GM23338 (cell line): ENCODE measurements around the gene SHKBP1. TPM values are rescaled to one million over a fixed set of nuclear protein-coding genes. Genes with fewer than 3 reads are reported as not detected.

ENCODE experiments used
- ATAC-seq: fragments of 200-7000 bp; cut with Tn5 transposase; 3 replicates; pipeline ENCODE4 v1.9.1; 2020
- DNase-seq: peaks from one replicate; pipeline ENCODE4 v3.0.0-alpha.2; 2015; ENCODE audit warnings: low spot score
- H2AFZ ChIP-seq: fragments of 200-600 bp; sonication (generic); 2 replicates; pipeline ENCODE4 v1.8.0; 2016; ENCODE audit warnings: antibody characterized with exemption, mild to moderate bottlenecking, moderate library complexity
- H3F3A ChIP-seq: fragments of 200-600 bp; sonication (generic); replicated peaks from 2 replicates; pipeline ENCODE4 v1.8.0; 2017; ENCODE audit warnings: antibody characterized with exemption, mixed run types, low read depth
- H3K27ac ChIP-seq: fragments of 200-600 bp; sonication (generic); 2 replicates; pipeline ENCODE4 v1.6.1; 2016; ENCODE audit warnings: low read depth
- H3K27me3 ChIP-seq: fragments of 200-600 bp; sonication (generic); 2 replicates; pipeline ENCODE4 v1.8.0; 2016; ENCODE audit warnings: mild to moderate bottlenecking, mixed run types, moderate library complexity; ENCODE audit not compliant: insufficient read depth
- H3K36me3 ChIP-seq: fragments of 200-600 bp; sonication (generic); 2 replicates; pipeline ENCODE4 v1.8.0; 2016; ENCODE audit warnings: mild to moderate bottlenecking; ENCODE audit not compliant: insufficient read depth
- H3K4me1 ChIP-seq: fragments of 200-600 bp; sonication (generic); 2 replicates; pipeline ENCODE4 v1.8.0; 2016; ENCODE audit warnings: mild to moderate bottlenecking, moderate library complexity; ENCODE audit not compliant: insufficient read depth
- H3K4me2 ChIP-seq: fragments of 200-600 bp; sonication (generic); 2 replicates; pipeline ENCODE4 v1.7.1; 2017; ENCODE audit warnings: mixed run types
- H3K4me3 ChIP-seq: fragments of 200-600 bp; sonication (generic); 2 replicates; pipeline ENCODE4 v1.6.1; 2016; ENCODE audit warnings: mixed run types
- H3K79me2 ChIP-seq: fragments of 200-600 bp; sonication (generic); replicated peaks from 2 replicates; pipeline ENCODE4 v1.8.0; 2017; ENCODE audit warnings: mild to moderate bottlenecking; ENCODE audit not compliant: insufficient read depth
- H3K9me2 ChIP-seq: fragments of 200-600 bp; sonication (generic); 2 replicates; pipeline ENCODE4 v1.8.0; 2017; ENCODE audit not compliant: insufficient read depth
- H4K20me1 ChIP-seq: fragments of 200-600 bp; sonication (generic); replicated peaks from 2 replicates; pipeline ENCODE4 v1.8.0; 2017; ENCODE audit warnings: mild to moderate bottlenecking; ENCODE audit not compliant: insufficient read depth
- H3K27ac Mint-ChIP-seq: 2 replicates; pipeline ENCODE4 v1.8.0; 2020; ENCODE audit warnings: inconsistent platforms, mild to moderate bottlenecking, moderate library complexity, mixed read lengths
- H3K27me3 Mint-ChIP-seq: 3 replicates; pipeline ENCODE4 v1.8.0; 2022; ENCODE audit warnings: low read depth, mild to moderate bottlenecking, moderate library complexity, mixed read lengths, inconsistent platforms; ENCODE audit not compliant: insufficient read depth, poor library complexity
- H3K36me3 Mint-ChIP-seq: 3 replicates; pipeline ENCODE4 v1.8.0; 2021; ENCODE audit warnings: low read depth, mild to moderate bottlenecking, inconsistent platforms, moderate library complexity, mixed read lengths
- H3K4me1 Mint-ChIP-seq: 3 replicates; pipeline ENCODE4 v1.8.0; 2020; ENCODE audit warnings: mild to moderate bottlenecking, inconsistent platforms, mixed read lengths
- H3K4me3 Mint-ChIP-seq: 3 replicates; pipeline ENCODE4 v1.8.0; 2021; ENCODE audit warnings: moderate library complexity, mild to moderate bottlenecking, inconsistent platforms, mixed read lengths
- H3K9me3 Mint-ChIP-seq: 3 replicates; pipeline ENCODE4 v1.8.0; 2020; ENCODE audit warnings: moderate library complexity, mild to moderate bottlenecking, inconsistent platforms, mixed read lengths
- CREB1 ChIP-seq: fragments of 250-450 bp; sonication (Bioruptor Pico); IDR thresholded peaks from 2 replicates; pipeline ENCODE4 v1.5.0; 2020; ENCODE audit warnings: low read depth, mild to moderate bottlenecking, moderate library complexity
- EZH2 ChIP-seq: fragments of 200-600 bp; sonication (generic); IDR thresholded peaks from one replicate; pipeline ENCODE4 v1.8.0; 2017; ENCODE audit warnings: antibody characterized with exemption, mild to moderate bottlenecking, low read depth; ENCODE audit not compliant: unreplicated experiment
- NANOG ChIP-seq: IDR thresholded peaks from 2 replicates; pipeline ENCODE4 v1.6.1; 2016; ENCODE audit warnings: antibody characterized with exemption, borderline replicate concordance
- STAT1 ChIP-seq: IDR thresholded peaks from one replicate; pipeline ENCODE4 v1.6.1; 2016; ENCODE audit warnings: antibody characterized with exemption; ENCODE audit not compliant: unreplicated experiment
- polyA plus RNA-seq: library from polyadenylated mRNA; unstranded; fragments of >200 nt; fragmentation: Nextera tagmentation; extraction: Ambion mirVana; gene quantifications from 2 replicates; pipeline ENCODE4 v1.2.1, GENCODE V29; 2016
- total RNA-seq: library from RNA; depleted of rRNA; stranded (reverse); fragments of >200 nt; shearing (Covaris generic); gene quantifications from 2 replicates; pipeline ENCODE4 v1.2.3, GENCODE V29; 2014
- TF ChIP-seq, protein P1 (sequence below): IDR thresholded peaks from 2 replicates; pipeline ENCODE4 v1.6.1; 2016; ENCODE audit warnings: antibody characterized with exemption
- TF ChIP-seq, protein P2 (sequence below), 2 experiments: fragments of 200-600 bp in 1 of 2; sonication (generic) in 1 of 2; conservative IDR thresholded peaks; 2 replicates each; pipeline versions ENCODE4 v1.5.1 to v1.6.1; 2016 to 2017; ENCODE audit warnings: antibody characterized with exemption in 2 of 2, low read depth in 2 of 2, mild to moderate bottlenecking in 2 of 2, moderate library complexity in 1 of 2

The SHKBP1 gene
- total and polyA plus RNA-seq, 2 experiments from 2014 or later = 63.2 to 69.8 TPM

DNA sequence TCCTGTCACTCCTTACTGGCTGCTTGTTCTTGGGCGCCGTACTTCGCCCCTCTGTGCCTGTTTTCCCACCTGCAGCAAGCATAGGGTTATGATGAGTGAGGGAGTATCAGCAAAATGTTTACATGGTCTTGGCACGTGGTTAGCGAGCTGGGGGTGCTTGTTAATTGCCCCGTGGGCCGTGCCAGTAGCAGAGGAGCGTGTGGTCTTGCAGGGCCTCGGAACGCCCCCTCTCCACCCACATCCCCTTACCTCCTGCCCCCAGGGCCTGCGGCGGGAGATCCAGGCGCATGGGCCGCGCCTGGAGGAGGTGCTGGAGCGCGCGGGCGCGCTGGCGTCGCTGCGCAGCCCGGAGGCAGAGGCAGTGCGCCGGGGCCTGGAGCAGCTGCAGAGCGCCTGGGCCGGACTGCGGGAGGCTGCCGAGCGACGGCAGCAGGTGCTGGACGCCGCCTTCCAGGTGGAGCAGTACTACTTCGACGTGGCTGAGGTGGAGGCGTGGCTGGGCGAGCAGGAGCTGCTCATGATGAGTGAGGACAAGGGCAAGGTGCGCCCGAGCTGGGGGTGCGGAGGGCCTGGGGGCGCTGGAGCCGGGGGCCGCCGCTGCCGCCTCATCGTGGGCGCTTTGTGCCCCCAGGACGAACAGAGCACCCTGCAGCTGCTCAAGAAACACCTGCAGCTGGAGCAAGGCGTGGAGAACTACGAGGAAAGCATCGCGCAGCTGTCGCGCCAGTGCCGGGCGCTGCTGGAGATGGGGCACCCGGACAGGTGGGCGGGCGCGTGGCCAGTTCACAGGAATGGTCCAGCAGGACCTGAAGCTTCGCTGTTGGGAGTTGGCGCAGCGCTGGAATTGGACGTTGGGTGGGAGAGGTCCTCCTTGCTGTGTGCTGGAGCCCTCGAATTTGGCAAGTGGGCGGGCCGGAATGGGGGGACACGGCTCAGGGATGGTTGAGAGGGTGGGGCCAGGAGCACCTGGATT lies 22.5 kb upstream of the SHKBP1 start:
- H3K4me3 ChIP-seq = peak overlapping the region; percentile 56
- peak overlapping the region; percentile 64 for H3K4me3 Mint-ChIP-seq
- peaks cover 48% of the 10 kb centered on the region for H3K27me3 Mint-ChIP-seq

DNA sequence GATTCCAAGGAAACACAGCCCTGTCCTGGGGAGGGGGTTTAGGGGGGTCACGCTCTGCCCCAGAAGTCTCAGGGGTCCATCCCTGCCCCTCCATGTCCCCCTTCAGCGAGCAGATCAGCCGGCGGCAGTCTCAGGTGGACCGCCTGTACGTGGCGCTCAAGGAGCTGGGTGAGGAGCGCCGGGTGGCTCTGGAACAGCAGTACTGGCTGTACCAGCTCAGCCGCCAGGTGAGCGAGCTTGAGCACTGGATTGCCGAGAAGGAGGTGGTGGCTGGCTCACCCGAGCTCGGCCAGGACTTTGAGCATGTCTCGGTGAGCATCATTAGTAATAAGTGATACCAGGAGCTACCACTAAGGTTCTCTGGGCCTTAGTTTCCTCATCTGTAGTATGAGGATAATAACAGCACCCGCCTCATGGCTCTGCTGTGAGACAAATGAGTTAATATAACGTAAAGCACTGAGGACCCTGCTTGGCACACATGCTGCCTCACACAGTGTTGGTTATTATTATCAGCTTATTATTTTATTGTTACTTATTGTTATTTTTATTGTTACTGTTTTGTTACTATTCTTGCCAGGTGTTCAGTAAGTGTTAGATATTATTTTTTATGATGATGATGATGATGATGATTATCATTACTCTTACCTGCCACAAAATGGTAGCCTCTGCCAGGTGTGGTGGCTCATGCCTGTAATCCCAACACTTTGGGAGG lies 20.5 kb upstream of the SHKBP1 start:
- Histone ChIP-seq H4K20me1 (no peaks in the 10 kb centered on the region), H3K4me3 (no peak overlapping the region), H3F3A (peaks cover 9% of the 10 kb centered on the region), H3K79me2 (no peaks in the 10 kb centered on the region), H3K9me2 (no peaks in the 10 kb centered on the region), H3K36me3 (no peaks in the 10 kb centered on the region), H3K27me3 (peaks cover 54% of the 10 kb centered on the region), H3K4me1 (no peaks in the 10 kb centered on the region; the same call in 1 of the 2 replicates), H2AFZ (no peak overlapping the region), H3K4me2 (no peak overlapping the region), H3K27ac (no peak overlapping the region)
- no peak for ATAC-seq
- H3K4me3 Mint-ChIP-seq = no peak overlapping the region
- peaks cover 44% of the 10 kb centered on the region for H3K27me3 Mint-ChIP-seq
- peaks cover 11% of the 10 kb centered on the region for H3K4me1 Mint-ChIP-seq
- no peaks in the 10 kb centered on the region; the same call in 2 of the 3 replicates for H3K36me3 Mint-ChIP-seq
- DNase-seq = no peak
- no peaks in the 10 kb centered on the region; the same call in 1 of the 3 replicates for H3K9me3 Mint-ChIP-seq
- H3K27ac Mint-ChIP-seq = no peak overlapping the region
- TF ChIP-seq STAT1 = no peak
- no peak for TF ChIP-seq CREB1 (CRISPR knock-in tag)
- no peak for TF ChIP-seq NANOG
- TF ChIP-seq, protein P1, sequence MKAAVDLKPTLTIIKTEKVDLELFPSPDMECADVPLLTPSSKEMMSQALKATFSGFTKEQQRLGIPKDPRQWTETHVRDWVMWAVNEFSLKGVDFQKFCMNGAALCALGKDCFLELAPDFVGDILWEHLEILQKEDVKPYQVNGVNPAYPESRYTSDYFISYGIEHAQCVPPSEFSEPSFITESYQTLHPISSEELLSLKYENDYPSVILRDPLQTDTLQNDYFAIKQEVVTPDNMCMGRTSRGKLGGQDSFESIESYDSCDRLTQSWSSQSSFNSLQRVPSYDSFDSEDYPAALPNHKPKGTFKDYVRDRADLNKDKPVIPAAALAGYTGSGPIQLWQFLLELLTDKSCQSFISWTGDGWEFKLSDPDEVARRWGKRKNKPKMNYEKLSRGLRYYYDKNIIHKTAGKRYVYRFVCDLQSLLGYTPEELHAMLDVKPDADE = no peak

More for the DNA sequence above, 22.5 kb upstream of the SHKBP1 start:
- Histone ChIP-seq H3K36me3 (no peaks in the 10 kb centered on the region), H3K27ac (no peak overlapping the region), H3K4me1 (peaks cover 5% of the 10 kb centered on the region; the same call in 1 of the 2 replicates), H4K20me1 (no peaks in the 10 kb centered on the region), H2AFZ (peak overlapping the region; percentile 99), H3K9me2 (no peaks in the 10 kb centered on the region), H3K79me2 (no peaks in the 10 kb centered on the region), H3F3A (peaks cover 13% of the 10 kb centered on the region), H3K27me3 (peaks cover 51% of the 10 kb centered on the region), H3K4me2 (peak overlapping the region; percentile 84)
- no peaks in the 10 kb centered on the region; the same call in 2 of the 3 replicates for H3K36me3 Mint-ChIP-seq
- H3K4me1 Mint-ChIP-seq = peaks cover 12% of the 10 kb centered on the region
- TF ChIP-seq, protein P1 = no peak
- TF ChIP-seq, protein P2, sequence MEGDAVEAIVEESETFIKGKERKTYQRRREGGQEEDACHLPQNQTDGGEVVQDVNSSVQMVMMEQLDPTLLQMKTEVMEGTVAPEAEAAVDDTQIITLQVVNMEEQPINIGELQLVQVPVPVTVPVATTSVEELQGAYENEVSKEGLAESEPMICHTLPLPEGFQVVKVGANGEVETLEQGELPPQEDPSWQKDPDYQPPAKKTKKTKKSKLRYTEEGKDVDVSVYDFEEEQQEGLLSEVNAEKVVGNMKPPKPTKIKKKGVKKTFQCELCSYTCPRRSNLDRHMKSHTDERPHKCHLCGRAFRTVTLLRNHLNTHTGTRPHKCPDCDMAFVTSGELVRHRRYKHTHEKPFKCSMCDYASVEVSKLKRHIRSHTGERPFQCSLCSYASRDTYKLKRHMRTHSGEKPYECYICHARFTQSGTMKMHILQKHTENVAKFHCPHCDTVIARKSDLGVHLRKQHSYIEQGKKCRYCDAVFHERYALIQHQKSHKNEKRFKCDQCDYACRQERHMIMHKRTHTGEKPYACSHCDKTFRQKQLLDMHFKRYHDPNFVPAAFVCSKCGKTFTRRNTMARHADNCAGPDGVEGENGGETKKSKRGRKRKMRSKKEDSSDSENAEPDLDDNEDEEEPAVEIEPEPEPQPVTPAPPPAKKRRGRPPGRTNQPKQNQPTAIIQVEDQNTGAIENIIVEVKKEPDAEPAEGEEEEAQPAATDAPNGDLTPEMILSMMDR (conservative IDR thresholded peaks at IDR 0.05; ENCODE audit: low read depth in 2 of 2) = peak in 1 of 2 experiments; percentile 19; a peak in 2 of 4 replicates
- TF ChIP-seq STAT1 (no peak), EZH2 (peak; percentile 55)
- H3K27ac Mint-ChIP-seq = no peak overlapping the region
- DNase-seq (peak; percentile 88), ATAC-seq (peak; percentile 89)
- no peaks in the 10 kb centered on the region; the same call in 2 of the 3 replicates for H3K9me3 Mint-ChIP-seq
